Subcutaneous abdominal adipose tissue (tissue), 5 donors: ENCODE results near the gene EGLN2.

ENCODE experiments used
- H3K27ac ChIP-seq: one replicate; pipeline ENCODE4 v1.7.0; 2013; ENCODE audit warnings: low read depth, mild to moderate bottlenecking, inconsistent platforms, low read length, moderate library complexity
- H3K27me3 ChIP-seq, 5 donors: one replicate each; pipeline ENCODE4 v1.7.0; 2013; ENCODE audit warnings: low read length in 5 of 5, inconsistent platforms in 1 of 5; ENCODE audit not compliant: control insufficient read depth in 5 of 5, insufficient read depth in 4 of 5
- H3K36me3 ChIP-seq, 5 donors: one replicate each; pipeline ENCODE4 v1.7.0; 2013; ENCODE audit warnings: low read length in 5 of 5; ENCODE audit not compliant: control insufficient read depth in 5 of 5, insufficient read depth in 5 of 5
- H3K4me1 ChIP-seq, 5 donors: one replicate each; pipeline ENCODE4 v1.7.0; 2013; ENCODE audit warnings: low read length in 5 of 5, mild to moderate bottlenecking in 3 of 5, moderate library complexity in 1 of 5; ENCODE audit not compliant: control insufficient read depth in 5 of 5, insufficient read depth in 5 of 5
- H3K4me3 ChIP-seq, 5 donors: one replicate each; pipeline ENCODE4 v1.7.0; 2013; ENCODE audit warnings: low read length in 5 of 5, low read depth in 1 of 5
- H3K9ac ChIP-seq, 5 donors: one replicate each; pipeline ENCODE4 v1.7.0; 2013; ENCODE audit warnings: low read length in 5 of 5, mild to moderate bottlenecking in 4 of 5, moderate library complexity in 3 of 5
- H3K9me3 ChIP-seq, 5 donors: one replicate each; pipeline ENCODE4 v1.7.0; 2013; ENCODE audit warnings: low read length in 5 of 5; ENCODE audit not compliant: control insufficient read depth in 5 of 5
- donor health status: healthy.
- donor health status: healthy.
- donor health status: healthy.
- donor health status: healthy.
- donor health status: healthy.

EGLN2 gene

GRCh38 chr19:40798683-40799557 lies at the start of gene EGLN2:
Gene EGLN2 (plus strand): TSS chr19:40799191. CDS start chr19:40800573, 1,382 bp downstream.
- Histone ChIP-seq H3K9me3 (no peaks in the 10 kb centered on the region), H3K9ac (peak within 1 kb of the TSS; percentile 72 to 90 (median 82)), H3K4me1 (peaks cover 29 to 51% (median 50%) of the 10 kb centered on the region in 5 donors)

GRCh38 chr19:40750058-40750873 lies 48.7 kb upstream of the EGLN2 start, which contains the start of gene ACTMAP:
Gene ACTMAP (minus strand): TSS chr19:40750477. CDS start chr19:40749803, 674 bp downstream.
- no peaks in the 10 kb centered on the region for H3K9me3 ChIP-seq
- peaks cover 5 to 58% (median 55%) of the 10 kb centered on the region in 5 donors for H3K4me1 ChIP-seq
- peak within 1 kb of the TSS; percentile 86 to 97 (median 93) for H3K9ac ChIP-seq
- H3K27me3 ChIP-seq, result no peaks in the 10 kb centered on the region
- H3K27ac ChIP-seq, result peak within 1 kb of the TSS; percentile 97
- peak within 1 kb of the TSS; percentile 67 to 99 (median 89) for H3K4me3 ChIP-seq
- peaks cover 0 to 3% (median under 1%) of the 10 kb centered on the region in 5 donors for H3K36me3 ChIP-seq

More at GRCh38 chr19:40798683-40799557, at the start of gene EGLN2:
- Histone ChIP-seq H3K27ac (peak within 1 kb of the TSS; percentile 90), H3K4me3 (peak within 1 kb of the TSS; percentile 79 to 91 (median 83)), H3K27me3 (no peaks in the 10 kb centered on the region), H3K36me3 (peaks cover 0 to 24% (median 20%) of the 10 kb centered on the region in 5 donors)

GRCh38 chr19:40750874-40751537 lies 48.0 kb upstream of the EGLN2 start, which contains the start of gene SNRPA:
Gene SNRPA (plus strand): TSS chr19:40751203. CDS start chr19:40751409, 206 bp downstream.
- peaks cover 6 to 61% (median 57%) of the 10 kb centered on the region in 5 donors for H3K4me1 ChIP-seq
- peaks cover 0 to 11% (median 8%) of the 10 kb centered on the region in 5 donors for H3K36me3 ChIP-seq
- peak within 1 kb of the TSS; percentile 97 for H3K27ac ChIP-seq
- no peaks in the 10 kb centered on the region for H3K9me3 ChIP-seq
- peak within 1 kb of the TSS; percentile 86 to 97 (median 93) for H3K9ac ChIP-seq
- peak within 1 kb of the TSS; percentile 67 to 99 (median 89) for H3K4me3 ChIP-seq
- H3K27me3 ChIP-seq, result no peaks in the 10 kb centered on the region

GRCh38 chr19:40752257-40752781 lies 46.7 kb upstream of the EGLN2 start:
- Histone ChIP-seq H3K27me3 (no peaks in the 10 kb centered on the region), H3K4me3 (peak overlapping the region in 4 of 5 donors; percentile 67 to 94 (median 87)), H3K9me3 (no peaks in the 10 kb centered on the region), H3K36me3 (peaks cover 0 to 23% (median 18%) of the 10 kb centered on the region in 5 donors), H3K27ac (no peak overlapping the region), H3K9ac (peak overlapping the region in 1 of 5 donors; percentile 30), H3K4me1 (peaks cover 6 to 71% (median 64%) of the 10 kb centered on the region in 5 donors)

GRCh38 chr19:40754611-40755247 lies 44.3 kb upstream of the EGLN2 start:
- H3K36me3 ChIP-seq, result peaks cover 5 to 44% (median 36%) of the 10 kb centered on the region in 5 donors
- peak overlapping the region in 4 of 5 donors; percentile 2 to 34 (median 16) for H3K4me3 ChIP-seq
- H3K9me3 ChIP-seq, result no peaks in the 10 kb centered on the region
- H3K9ac ChIP-seq, result peak overlapping the region in 4 of 5 donors; percentile 20 to 63 (median 50)
- H3K4me1 ChIP-seq, result peaks cover 6 to 60% (median 51%) of the 10 kb centered on the region in 5 donors
- no peaks in the 10 kb centered on the region for H3K27me3 ChIP-seq
- no peak overlapping the region for H3K27ac ChIP-seq

- Histone ChIP-seq H3K36me3 (peaks cover 7 to 49% (median 41%) of the 10 kb centered on the region in 5 donors), H3K4me3 (no peak overlapping the region), H3K9me3 (no peaks in the 10 kb centered on the region), H3K27ac (no peak overlapping the region), H3K4me1 (peaks cover 6 to 55% (median 46%) of the 10 kb centered on the region in 5 donors), H3K27me3 (no peaks in the 10 kb centered on the region), H3K9ac (no peak overlapping the region)
Observed at GRCh38 chr19:40755248-40755624, 43.8 kb upstream of the EGLN2 start.

- Histone ChIP-seq H3K4me1 (peaks cover 6 to 55% (median 50%) of the 10 kb centered on the region in 5 donors), H3K27ac (no peak overlapping the region), H3K27me3 (no peaks in the 10 kb centered on the region), H3K4me3 (no peak overlapping the region), H3K36me3 (peaks cover 8 to 54% (median 47%) of the 10 kb centered on the region in 5 donors), H3K9ac (no peak overlapping the region), H3K9me3 (no peaks in the 10 kb centered on the region)
Observed at GRCh38 chr19:40755791-40756190, 43.2 kb upstream of the EGLN2 start.

GRCh38 chr19:40756502-40757110 lies 42.4 kb upstream of the EGLN2 start:
- peaks cover 6 to 55% (median 44%) of the 10 kb centered on the region in 5 donors for H3K4me1 ChIP-seq
- no peaks in the 10 kb centered on the region for H3K9me3 ChIP-seq
- no peak overlapping the region for H3K9ac ChIP-seq
- no peak overlapping the region for H3K27ac ChIP-seq
- H3K36me3 ChIP-seq, result peaks cover 10 to 63% (median 54%) of the 10 kb centered on the region in 5 donors
- no peaks in the 10 kb centered on the region for H3K27me3 ChIP-seq
- no peak overlapping the region for H3K4me3 ChIP-seq
